Pulmonary artery endothelial cell (primary cell): ENCODE measurements around the gene USP5. TPM values are rescaled to one million over a fixed set of nuclear protein-coding genes. Genes with fewer than 3 reads are reported as not detected.
"Not testable (repeated sequence)": the region's sequence is repeated elsewhere in the genome, so short reads cannot be mapped to it uniquely, and the experiment has no call there.

Experiments used
- DNase-seq: peaks from one replicate; pipeline ENCODE4 v3.0.0-alpha.2; 2011; ENCODE audit warnings: low read depth, low spot score
- total RNA-seq: library from RNA; depleted of rRNA; stranded (reverse); fragments of >200 nt; gene quantifications from 2 replicates; pipeline ENCODE4 v1.2.3, GENCODE V29; 2014

USP5 gene
- total RNA-seq, 1 donor from 2014 or later: 105 TPM

DNA sequence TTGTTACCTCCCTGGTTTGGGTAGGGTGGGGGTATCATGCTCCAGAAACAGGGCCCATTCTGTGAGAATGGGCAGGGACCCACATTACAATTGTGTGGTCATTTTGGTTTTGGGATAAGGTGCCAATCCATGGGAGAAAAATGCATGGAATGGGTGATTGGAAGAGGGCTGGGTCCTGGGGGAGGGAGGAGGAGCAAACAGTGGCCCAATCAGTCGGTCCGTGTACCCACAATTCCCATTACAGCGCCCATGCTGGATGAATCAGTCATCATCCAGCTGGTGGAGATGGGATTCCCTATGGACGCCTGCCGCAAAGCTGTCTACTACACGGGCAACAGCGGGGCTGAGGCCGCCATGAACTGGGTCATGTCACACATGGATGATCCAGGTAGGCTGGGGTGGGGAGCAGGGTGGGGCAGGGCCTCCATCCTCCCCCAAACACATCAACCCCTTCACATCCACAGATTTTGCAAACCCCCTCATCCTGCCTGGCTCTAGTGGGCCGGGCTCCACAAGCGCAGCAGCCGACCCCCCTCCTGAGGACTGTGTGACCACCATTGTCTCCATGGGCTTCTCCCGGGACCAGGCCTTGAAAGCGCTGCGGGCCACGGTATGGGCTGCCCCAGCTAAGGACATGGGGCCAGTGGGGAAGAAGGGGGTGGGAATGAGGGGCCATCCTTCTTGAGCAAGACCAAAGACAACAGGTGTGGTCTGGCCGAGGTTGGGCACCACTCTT lies 11.8 kb downstream of the USP5 start:
- no peak for DNase-seq

DNA sequence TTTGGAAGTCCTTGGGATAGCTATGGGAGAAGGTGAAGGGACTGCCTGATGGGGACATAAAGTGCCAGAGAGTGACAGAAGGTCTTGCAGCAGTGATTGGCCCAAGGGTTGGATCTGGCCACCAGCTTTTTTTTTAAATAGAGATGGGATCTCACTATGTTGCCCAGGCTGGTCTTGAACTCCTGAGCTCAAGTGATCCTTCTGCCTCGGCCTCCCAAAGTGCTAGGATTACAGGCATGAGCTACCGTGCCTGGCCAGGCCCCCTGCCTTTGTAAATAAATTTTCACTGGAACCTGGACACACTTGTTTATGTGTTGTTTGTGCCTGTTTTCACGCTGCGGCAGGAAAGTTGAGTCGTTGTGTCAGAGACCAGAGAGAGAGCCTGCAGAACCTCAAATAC lies 13.4 kb downstream of the USP5 start:
- not testable (repeated sequence) for DNase-seq

GRCh38 chr12:6866163-6866919 lies 14.4 kb downstream of the USP5 start:
- DNase-seq: no peak

- DNase-seq: no peak
Observed at GRCh38 chr12:6866920-6867412, 15.0 kb downstream of the USP5 start.

GRCh38 chr12:6867413-6868210 lies 15.7 kb downstream of the USP5 start, which contains the start of gene TPI1:
TPI1 (plus strand) TSS chr12:6867531; CDS start chr12:6867567, 36 bp downstream.
- DNase-seq: no peak

- DNase-seq: no peak
Observed at GRCh38 chr12:6868211-6869048, 16.5 kb downstream of the USP5 start.

DNA sequence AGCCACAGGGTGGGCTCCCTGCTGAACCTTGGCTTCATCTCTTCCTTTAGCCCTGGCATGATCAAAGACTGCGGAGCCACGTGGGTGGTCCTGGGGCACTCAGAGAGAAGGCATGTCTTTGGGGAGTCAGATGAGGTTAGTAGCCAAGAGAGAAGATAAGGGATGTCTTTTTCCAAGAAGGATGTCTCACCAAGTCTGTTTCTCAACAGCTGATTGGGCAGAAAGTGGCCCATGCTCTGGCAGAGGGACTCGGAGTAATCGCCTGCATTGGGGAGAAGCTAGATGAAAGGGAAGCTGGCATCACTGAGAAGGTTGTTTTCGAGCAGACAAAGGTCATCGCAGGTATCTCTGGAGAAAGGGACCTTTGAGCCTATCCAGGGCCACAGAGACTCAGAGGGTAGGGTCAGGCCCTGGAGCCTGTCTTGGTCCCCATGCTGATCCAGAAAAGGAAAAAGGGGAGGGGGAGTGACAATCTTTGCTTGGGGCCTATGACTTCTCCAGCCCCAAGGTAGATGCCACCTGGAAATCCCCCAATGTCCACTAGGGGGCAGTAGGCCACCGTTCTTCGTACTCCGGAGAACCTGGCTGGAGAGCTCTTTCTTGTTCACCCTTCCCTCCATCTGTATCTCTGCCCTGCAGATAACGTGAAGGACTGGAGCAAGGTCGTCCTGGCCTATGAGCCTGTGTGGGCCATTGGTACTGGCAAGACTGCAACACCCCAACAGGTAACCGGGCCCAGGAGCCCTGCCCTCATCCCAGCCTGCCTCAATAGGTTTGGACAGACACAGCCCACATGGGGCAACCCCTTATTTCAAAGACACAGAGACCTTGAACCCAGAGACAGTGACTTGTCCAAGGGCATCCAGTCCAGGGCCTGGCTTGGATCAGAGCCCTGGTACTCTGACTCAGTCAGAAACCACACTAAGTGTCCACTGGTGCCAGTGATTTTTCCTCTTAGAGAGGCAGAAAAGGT lies 17.4 kb downstream of the USP5 start:
- no peak for DNase-seq

DNA sequence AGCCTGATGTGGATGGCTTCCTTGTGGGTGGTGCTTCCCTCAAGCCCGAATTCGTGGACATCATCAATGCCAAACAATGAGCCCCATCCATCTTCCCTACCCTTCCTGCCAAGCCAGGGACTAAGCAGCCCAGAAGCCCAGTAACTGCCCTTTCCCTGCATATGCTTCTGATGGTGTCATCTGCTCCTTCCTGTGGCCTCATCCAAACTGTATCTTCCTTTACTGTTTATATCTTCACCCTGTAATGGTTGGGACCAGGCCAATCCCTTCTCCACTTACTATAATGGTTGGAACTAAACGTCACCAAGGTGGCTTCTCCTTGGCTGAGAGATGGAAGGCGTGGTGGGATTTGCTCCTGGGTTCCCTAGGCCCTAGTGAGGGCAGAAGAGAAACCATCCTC lies 18.4 kb downstream of the USP5 start:
- DNase-seq: not testable (repeated sequence)

- DNase-seq: no peak
Observed at GRCh38 chr12:6871052-6871957, 19.4 kb downstream of the USP5 start.

GRCh38 chr12:6872073-6873048 lies 20.4 kb downstream of the USP5 start:
- no peak for DNase-seq

GRCh38 chr12:6873094-6874014 lies 21.4 kb downstream of the USP5 start, which contains the start of gene SPSB2:
SPSB2 (minus strand) TSS chr12:6873303; CDS start chr12:6872901, 402 bp downstream.
- peak; percentile 77 for DNase-seq

DNA sequence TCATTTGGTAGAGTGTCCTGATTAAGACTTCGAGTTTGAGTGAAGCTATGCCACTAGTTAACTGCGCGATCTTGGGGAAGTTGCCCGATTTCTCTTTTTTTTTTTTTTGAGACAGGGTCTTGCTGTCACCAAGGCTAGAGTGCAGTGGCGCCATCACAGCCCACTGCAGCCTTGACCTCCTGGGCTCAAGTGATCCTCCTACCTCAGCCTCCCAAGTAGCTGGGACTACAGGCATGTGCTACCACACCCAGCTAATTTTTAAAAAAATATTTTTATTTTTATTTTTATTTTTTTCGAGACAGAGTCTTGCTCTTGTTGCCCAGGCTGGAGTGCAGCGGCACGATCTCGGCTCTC lies 22.0 kb downstream of the USP5 start:
- not testable (repeated sequence) for DNase-seq

GRCh38 chr12:6879824-6880223 lies 27.9 kb downstream of the USP5 start:
- not testable (repeated sequence) for DNase-seq

GRCh38 chr12:6883252-6883651 lies 31.3 kb downstream of the USP5 start:
- DNase-seq: no peak

- no peak for DNase-seq
Observed at GRCh38 chr12:6883683-6884082, 31.7 kb downstream of the USP5 start.

GRCh38 chr12:6884539-6884938 lies 32.6 kb downstream of the USP5 start:
- DNase-seq: no peak
